ENCODE results near the gene TMEM179B. TPM values are rescaled to one million over a fixed set of nuclear protein-coding genes. Genes with fewer than 3 reads are reported as not detected.
A peak's percentile ranks its signal among the peaks of the same experiment; 100 is the strongest.

The TMEM179B gene
- total and polyA plus RNA-seq, 2 of the 13 experiments (the other 11 are each of a cell fraction or from before 2014, with no cell fraction given): 24.8 to 25.7 TPM

DNA sequence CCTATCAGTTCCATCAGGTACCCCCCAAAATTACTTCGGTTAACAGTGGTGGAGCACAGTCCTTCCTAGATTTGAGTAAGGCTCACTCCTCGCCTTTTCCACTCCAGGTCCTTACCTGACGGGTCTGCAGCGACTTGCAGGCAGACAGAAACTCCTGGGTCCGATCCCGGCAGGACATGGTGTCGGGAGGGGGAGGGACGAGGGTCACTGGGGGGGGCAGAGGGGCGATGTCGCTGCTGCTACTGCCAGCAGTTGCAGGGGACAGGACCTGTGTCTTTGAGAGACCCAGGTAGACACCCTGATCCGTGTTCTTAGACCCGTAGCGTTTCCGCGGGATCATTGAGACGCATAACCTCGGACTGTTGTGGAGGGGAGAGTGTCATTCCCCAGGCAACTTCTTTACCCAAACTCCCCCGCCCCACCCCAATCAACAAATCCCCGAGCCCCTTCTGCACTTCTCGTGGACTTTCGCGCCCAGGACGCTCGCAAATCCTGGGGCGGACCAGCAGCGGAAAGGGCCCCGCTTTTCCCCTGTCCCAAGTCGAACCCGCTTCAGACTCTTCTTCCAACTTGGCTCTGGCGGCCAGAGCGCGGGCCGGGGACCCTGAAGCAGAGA lies 43.8 kb downstream of the TMEM179B start (continued):
- TF ChIP-seq, protein P1, sequence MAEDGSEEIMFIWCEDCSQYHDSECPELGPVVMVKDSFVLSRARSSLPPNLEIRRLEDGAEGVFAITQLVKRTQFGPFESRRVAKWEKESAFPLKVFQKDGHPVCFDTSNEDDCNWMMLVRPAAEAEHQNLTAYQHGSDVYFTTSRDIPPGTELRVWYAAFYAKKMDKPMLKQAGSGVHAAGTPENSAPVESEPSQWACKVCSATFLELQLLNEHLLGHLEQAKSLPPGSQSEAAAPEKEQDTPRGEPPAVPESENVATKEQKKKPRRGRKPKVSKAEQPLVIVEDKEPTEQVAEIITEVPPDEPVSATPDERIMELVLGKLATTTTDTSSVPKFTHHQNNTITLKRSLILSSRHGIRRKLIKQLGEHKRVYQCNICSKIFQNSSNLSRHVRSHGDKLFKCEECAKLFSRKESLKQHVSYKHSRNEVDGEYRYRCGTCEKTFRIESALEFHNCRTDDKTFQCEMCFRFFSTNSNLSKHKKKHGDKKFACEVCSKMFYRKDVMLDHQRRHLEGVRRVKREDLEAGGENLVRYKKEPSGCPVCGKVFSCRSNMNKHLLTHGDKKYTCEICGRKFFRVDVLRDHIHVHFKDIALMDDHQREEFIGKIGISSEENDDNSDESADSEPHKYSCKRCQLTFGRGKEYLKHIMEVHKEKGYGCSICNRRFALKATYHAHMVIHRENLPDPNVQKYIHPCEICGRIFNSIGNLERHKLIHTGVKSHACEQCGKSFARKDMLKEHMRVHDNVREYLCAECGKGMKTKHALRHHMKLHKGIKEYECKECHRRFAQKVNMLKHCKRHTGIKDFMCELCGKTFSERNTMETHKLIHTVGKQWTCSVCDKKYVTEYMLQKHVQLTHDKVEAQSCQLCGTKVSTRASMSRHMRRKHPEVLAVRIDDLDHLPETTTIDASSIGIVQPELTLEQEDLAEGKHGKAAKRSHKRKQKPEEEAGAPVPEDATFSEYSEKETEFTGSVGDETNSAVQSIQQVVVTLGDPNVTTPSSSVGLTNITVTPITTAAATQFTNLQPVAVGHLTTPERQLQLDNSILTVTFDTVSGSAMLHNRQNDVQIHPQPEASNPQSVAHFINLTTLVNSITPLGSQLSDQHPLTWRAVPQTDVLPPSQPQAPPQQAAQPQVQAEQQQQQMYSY (CRISPR knock-in tag; IDR thresholded peaks at IDR 0.05): peak; percentile 98
- no peak for TF ChIP-seq FIP1L1 (IDR thresholded peaks at IDR 0.05; ENCODE audit: borderline replicate concordance, insufficient read depth, low read depth, low read length)
- TF ChIP-seq, protein P2, sequence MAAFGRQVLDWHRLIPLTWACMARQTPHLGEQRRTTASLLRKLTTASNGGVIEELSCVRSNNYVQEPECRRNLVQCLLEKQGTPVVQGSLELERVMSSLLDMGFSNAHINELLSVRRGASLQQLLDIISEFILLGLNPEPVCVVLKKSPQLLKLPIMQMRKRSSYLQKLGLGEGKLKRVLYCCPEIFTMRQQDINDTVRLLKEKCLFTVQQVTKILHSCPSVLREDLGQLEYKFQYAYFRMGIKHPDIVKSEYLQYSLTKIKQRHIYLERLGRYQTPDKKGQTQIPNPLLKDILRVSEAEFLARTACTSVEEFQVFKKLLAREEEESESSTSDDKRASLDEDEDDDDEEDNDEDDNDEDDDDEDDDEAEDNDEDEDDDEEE (CRISPR knock-in tag; IDR thresholded peaks at IDR 0.05): no peak
- TF ChIP-seq, protein P3, sequence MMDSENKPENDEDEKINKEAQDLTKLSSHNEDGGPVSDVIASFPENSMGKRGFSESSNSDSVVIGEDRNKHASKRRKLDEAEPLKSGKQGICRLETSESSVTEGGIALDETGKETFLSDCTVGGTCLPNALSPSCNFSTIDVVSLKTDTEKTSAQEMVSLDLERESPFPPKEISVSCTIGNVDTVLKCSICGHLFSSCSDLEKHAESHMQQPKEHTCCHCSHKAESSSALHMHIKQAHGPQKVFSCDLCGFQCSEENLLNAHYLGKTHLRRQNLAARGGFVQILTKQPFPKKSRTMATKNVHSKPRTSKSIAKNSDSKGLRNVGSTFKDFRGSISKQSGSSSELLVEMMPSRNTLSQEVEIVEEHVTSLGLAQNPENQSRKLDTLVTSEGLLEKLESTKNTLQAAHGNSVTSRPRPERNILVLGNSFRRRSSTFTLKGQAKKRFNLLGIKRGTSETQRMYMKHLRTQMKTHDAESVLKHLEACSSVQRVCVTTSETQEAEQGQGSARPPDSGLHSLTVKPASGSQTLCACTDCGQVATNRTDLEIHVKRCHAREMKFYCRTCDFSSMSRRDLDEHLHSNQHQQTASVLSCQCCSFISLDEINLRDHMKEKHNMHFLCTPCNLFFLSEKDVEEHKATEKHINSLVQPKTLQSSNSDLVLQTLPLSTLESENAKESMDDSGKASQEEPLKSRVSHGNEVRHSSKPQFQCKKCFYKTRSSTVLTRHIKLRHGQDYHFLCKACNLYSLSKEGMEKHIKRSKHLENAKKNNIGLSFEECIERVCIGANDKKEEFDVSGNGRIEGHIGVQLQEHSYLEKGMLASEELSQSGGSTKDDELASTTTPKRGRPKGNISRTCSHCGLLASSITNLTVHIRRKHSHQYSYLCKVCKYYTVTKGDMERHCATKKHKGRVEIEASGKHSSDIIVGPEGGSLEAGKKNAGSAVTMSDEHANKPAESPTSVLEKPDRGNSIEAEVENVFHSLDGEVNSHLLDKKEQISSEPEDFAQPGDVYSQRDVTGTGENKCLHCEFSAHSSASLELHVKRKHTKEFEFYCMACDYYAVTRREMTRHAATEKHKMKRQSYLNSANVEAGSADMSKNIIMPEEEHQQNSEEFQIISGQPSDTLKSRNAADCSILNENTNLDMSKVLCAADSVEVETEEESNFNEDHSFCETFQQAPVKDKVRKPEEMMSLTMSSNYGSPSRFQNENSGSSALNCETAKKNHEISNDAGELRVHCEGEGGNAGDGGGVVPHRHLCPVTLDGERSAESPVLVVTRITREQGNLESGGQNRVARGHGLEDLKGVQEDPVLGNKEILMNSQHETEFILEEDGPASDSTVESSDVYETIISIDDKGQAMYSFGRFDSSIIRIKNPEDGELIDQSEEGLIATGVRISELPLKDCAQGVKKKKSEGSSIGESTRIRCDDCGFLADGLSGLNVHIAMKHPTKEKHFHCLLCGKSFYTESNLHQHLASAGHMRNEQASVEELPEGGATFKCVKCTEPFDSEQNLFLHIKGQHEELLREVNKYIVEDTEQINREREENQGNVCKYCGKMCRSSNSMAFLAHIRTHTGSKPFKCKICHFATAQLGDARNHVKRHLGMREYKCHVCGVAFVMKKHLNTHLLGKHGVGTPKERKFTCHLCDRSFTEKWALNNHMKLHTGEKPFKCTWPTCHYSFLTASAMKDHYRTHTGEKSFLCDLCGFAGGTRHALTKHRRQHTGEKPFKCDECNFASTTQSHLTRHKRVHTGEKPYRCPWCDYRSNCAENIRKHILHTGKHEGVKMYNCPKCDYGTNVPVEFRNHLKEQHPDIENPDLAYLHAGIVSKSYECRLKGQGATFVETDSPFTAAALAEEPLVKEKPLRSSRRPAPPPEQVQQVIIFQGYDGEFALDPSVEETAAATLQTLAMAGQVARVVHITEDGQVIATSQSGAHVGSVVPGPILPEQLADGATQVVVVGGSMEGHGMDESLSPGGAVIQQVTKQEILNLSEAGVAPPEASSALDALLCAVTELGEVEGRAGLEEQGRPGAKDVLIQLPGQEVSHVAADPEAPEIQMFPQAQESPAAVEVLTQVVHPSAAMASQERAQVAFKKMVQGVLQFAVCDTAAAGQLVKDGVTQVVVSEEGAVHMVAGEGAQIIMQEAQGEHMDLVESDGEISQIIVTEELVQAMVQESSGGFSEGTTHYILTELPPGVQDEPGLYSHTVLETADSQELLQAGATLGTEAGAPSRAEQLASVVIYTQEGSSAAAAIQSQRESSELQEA (CRISPR knock-in tag; IDR thresholded peaks at IDR 0.05; ENCODE audit: not compliant biosample characterization): no peak
- no peak for TF ChIP-seq NCOR1 (IDR thresholded peaks at IDR 0.05; ENCODE audit: borderline replicate concordance, low read length)
- no peak for TF ChIP-seq PCBP2 (optimal IDR thresholded peaks at IDR 0.05; ENCODE audit: low read depth, low read length, poor library complexity, severe bottlenecking)
- no peak for TF ChIP-seq ZNF33A (CRISPR knock-in tag; IDR thresholded peaks at IDR 0.05; ENCODE audit: borderline replicate concordance)
- 0 out of 2 replicates have a peak, but pooled peaks have one; percentile 10 for TF ChIP-seq HNF4G (IDR thresholded peaks at IDR 0.05; ENCODE audit: borderline replicate concordance, low read depth, low read length)
- TF ChIP-seq HNF4G (CRISPR knock-in tag; IDR thresholded peaks at IDR 0.05; ENCODE audit: borderline replicate concordance, low read depth): no peak
- no peak for TF ChIP-seq SP1 (IDR thresholded peaks at IDR 0.05)
- no peak for TF ChIP-seq SP1 (CRISPR knock-in tag; IDR thresholded peaks at IDR 0.05)
- TF ChIP-seq MTA3 (CRISPR knock-in tag; IDR thresholded peaks at IDR 0.05): no peak
- TF ChIP-seq ZC3H13 (CRISPR knock-in tag; IDR thresholded peaks at IDR 0.05): 0 out of 2 replicates have a peak, but pooled peaks have one; percentile 6
- no peak for TF ChIP-seq THAP11 (CRISPR knock-in tag; IDR thresholded peaks at IDR 0.05)
- TF ChIP-seq NFRKB (IDR thresholded peaks at IDR 0.05): no peak
- TF ChIP-seq POLR2A (IDR thresholded peaks at IDR 0.05; ENCODE audit: insufficient read depth in 1 of 2, low read depth in 2 of 2, low read length in 2 of 2): 0 out of 4 replicates have a peak, but pooled peaks of 1 of the 2 experiments have one; percentile 0
